Activated CD4-positive, alpha-beta T cell treated with anti-CD3 and anti-CD28 coated beads for 48 hours (primary cell): ENCODE data around the gene ZBTB45.

Source experiments
- DNase-seq: peaks from one replicate; pipeline ENCODE4 v3.0.0-alpha.2; 2020

ZBTB45 gene

DNA sequence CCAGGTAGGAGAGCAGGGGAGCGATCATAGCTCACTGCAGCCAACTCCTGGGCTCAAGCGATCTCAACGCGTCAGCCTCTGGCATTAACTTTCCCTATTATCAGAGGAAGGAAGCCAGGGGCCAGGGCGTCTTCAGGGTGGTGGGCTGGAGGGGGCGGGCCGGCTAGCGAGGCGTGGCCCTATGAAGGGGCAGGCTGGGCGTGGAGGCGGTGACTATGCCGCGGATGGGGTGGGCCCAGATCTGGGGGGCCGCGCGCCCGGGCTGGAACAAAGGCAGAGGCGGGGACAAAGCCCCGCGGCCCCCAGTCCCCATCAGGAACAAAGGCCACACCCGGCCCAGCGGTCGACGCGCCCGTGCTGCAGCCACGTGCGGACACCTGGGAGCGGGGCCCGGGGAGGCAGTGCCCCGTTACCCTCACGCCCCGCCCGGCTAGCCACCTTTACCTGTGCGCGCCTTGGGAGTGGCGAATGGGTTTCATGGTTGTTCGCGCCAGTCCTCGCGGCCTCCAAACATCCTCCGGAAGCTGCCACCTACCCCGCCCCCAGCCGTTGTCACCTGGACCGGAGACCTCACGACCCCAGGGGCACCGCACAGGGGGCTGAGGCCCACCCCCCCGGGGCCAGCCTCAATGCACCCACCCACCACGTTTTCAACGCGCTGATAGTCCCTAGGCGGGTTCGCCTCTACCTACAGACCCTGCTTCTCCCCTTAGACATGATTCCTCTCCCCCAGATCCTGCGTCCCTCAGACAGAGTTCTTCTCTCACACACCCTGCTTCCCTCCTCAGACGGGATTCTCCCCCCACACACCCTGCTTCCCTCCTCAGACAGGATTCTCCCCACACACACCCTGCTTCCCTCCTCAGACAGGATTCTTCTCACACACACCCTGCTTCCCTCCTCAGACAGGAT lies 18.9 kb upstream of the ZBTB45 start:
- peak; percentile 59 for DNase-seq

DNA sequence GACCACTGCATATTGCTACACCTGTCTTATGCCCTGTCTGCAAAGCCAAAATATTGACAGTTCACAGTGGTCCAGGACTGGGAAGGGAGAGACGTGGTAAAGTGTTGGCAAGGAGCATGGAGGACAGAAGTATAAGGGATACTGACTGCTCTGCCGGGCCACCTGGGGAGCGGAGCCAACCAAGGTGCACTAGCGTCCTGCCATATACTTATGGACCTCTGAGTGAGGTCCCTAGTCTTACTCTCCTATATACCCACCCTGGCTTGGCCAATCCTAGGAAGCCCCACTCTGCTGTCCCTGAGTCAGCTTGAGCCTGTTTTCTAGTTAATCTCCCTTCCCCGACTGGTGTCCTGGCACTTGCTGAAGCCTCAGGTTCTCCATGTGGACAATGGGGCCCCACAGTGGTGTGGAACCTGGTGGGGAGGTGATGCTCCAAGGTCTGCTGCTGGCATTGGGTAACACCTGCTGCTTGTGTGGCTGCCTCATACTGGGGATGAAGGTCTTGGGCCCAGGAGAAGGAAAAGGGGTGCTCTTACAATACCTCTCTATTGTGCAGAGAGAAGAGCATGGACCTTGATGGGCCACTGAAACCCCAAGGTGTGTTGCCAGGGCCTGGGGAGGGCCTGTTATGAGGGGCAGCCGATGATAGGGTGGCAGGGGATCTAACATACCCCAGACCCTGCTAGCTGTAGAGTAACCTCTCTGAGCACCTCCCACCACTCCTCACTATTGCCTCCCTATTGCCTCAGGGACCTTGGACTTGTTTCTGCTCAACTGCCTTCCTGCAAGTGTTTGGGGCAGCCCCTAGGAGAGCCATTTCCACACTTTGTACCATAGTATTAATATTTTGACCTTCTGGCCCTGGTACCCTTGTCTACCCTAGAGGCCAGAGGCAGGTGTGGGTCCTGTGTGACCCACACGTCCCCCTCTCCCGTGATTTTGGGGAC lies 17.5 kb upstream of the ZBTB45 start:
- DNase-seq = no peak

DNA sequence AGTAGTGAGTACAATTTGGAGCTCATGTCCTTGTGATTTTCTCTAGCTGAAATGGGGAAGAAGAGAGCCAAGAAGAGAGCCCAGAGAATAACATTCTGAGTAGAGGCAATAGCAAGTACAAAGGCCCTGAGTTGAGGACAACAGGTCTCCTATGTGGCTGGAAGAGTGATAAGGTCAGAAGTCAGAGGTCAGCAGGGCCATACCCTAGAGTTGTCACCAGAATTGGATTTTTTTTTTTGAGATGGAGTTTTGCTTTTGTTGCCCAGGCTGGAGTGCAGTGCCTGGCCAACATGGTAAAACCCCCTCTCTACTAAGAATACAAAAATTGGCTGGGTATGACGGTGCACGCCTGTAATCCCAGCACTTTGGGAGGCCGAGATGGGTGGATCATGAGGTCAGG lies 16.2 kb upstream of the ZBTB45 start:
- no peak for DNase-seq

DNA sequence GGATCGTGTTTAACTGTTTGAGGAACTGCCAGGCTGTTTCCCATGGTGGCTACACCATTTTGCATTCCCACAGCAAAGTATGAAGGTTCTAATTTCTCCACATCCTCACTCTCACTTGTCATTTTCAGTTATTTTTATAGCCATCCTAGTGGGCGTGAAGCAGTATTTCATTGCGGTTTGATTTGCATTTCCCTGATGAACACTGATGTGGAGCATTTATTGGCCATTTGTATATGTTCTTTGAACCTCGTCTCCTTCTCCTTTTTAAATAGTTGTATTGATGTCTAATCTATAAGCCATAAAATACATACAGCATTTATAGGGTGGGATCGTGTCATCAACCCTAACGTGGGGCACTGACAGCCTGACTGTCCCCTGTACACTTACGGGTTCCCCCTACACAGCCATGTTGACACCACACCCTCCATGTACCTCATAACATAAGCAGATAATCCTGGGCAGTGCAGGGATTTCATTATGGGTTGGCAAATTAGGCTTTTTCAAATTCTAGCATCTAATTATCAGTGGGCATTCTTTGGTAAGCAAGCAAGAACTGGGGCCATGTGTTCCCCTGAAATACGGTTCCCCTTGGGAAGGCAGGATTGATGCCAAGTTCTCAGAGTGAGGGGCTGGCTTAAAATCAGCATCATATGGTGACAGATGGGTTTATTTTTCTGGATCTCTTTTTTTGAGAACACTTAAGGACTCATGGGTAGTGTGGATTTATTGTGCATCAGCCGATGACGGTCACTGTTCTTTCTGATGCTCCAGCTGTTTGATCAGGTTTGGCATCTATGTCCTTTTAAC lies 11.6 kb upstream of the ZBTB45 start:
- no peak for DNase-seq

DNA sequence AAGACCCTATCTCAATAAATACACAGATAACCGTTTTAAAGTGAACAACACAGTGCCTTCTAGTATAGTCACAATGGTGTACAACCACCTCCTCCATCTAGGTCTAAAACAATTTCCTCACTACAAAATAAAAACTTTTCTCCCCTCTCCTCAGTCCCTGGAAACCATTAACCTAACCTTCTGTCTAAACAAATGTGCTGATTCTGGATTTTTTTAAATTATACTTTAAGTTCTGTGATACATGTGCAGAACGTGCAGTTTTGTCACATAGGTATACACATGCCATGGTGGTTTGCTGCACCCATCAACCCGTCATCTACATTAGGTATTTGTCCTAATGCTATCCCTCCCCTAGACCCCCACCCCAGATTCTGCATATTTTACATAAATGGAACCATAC lies 9.8 kb upstream of the ZBTB45 start:
- DNase-seq = no peak

DNA sequence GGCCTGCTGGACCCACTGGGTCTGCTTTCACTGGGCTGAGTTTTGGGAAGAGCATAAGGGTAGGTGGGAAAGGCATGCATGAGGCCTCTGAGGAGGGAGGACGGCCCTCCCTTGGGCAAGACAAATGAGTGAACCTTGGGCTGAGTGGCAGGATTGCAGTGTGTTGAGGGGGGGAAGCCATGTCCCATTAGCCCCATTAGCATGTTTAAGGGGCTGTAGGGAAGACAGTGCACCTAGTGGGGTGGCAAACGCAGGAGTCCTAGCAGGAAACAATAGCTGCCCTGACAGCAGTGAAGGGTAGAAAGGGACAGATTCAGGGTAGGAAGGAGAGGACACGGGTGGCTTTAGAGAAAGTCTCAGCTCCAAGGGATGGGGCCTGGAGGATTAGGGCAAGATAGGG lies 3.1 kb upstream of the ZBTB45 start:
- DNase-seq = no peak

DNA sequence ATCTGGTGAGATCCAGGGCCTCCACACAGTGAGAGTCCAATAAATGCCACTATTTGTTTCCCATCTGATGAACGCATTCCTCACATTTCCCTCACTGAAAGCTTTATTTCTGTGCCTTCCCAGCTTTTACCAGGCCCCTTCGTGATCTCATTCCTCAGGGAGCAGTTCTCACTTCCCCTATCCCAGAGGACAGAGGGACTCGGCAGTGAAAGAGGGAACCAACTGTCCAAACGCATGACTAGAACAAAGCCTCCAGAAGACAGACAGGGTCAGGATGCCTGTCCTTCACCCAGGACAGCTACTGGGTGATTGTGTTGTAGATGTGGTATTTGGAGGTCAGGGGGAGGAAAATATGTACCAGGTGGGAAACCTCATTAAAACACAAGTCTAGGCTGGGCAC lies 2.0 kb upstream of the ZBTB45 start:
- no peak for DNase-seq

DNA sequence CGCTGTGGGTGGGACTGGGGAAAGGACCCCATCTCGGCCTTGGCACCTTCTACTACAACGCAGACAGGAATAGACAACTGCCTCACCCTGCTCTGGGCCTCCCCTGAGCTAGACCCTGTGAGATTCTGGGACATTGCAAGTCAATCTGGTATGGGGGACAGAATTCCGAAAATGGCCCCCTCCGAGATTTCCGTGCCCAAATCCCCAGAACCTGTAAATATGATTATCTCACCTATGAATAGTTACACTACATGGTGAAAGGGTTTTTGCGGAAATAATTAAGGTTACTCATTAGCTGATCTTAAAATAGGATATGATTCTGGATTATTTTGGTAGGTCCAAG lies 618 bp upstream of the ZBTB45 start:
- DNase-seq = no peak

DNA sequence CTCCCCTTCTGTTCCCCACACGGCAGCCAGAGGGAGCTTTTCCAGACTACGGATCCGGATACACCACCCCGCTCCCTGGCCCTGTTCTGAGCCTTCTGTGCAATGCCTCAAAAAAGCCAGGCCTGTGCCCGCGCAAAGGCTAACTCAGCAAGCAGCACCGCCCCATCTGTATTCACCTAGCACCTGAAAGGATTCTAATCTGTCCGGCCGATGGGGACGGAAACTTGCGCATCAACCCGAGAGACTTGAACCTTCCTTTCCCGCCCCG lies 589 bp downstream of the ZBTB45 start:
- DNase-seq = peak; percentile 71

DNA sequence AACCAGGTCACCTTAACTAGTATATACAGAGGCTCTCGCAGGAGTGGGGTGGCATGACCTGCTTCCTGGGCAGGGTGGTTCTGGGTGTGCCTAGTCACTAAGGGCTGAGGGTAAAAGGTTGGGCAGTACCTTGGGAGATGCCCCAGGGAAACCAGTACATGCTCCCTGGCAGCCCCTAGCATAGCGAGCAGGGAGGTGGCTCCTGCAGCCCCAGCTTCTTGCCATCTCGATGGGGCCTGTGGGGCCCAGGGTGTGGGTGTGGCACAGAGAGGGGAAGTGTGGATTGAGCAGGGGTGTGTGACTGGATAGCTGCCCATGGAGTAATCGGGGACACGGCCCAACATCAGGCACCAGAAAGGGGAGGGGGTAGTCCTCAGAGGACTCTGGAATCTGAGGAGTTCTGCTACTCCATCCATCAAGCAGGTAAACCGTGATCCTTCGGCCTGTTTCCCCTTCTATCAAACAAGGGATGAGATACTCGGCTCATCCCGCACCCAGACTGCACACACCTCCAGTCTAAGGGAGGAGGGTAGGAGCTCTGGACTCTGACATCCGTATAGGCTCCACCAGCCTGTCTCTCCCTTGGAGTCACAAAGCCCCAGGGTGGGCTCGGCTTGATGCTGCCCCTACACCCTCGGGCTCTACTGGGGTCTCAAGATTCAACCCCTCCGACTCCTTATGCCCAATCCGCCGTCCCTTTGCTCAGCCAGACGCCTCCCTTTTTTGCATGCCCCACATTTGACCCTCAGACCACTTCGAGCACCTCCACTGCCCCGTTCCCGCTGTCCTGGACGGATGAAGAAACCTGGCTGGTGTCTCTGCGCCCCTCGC lies 1.1 kb downstream of the ZBTB45 start:
- DNase-seq = no peak

DNA sequence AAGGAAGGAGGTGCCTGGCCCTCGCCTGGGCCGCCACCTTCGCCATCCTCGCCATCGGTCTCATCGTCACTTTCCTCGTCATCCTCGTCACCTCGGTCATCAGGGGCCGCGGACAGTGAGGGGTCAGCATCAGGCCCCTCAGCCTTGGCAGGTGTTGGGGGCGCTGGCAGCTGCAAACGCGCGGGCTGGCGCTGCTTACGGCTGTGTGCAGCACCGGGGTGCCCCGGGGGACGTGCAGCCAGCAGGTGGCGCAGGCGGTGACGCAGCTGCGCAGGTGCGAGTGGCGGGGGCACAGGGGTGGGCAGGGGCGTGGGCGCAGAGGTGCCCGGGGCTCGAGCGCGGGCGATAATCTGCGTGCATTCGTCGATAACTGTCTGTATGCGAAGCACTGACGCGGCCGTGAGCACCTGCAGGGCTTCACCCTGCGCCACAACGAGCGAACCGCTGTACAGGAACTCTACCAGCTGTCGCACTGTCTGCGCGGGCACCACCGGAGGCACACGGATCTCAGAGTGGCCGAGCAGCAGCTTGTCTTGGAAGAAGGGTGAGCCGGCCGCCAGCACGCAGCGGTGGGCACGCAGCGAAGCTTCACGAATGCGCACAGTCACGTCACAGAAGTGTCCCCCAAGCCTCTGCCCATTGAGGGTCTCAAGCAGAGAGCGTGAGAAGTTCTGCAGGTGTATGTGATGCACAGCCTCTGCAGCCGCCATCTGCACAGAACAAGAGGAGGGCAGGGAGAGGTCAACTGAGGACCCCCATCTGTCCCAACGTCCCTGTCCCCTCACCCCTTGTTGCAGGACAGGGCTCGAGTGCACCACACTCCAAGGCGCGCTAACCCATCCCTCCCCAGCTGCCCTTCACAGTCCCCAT lies 2.4 kb downstream of the ZBTB45 start:
- DNase-seq = no peak

DNA sequence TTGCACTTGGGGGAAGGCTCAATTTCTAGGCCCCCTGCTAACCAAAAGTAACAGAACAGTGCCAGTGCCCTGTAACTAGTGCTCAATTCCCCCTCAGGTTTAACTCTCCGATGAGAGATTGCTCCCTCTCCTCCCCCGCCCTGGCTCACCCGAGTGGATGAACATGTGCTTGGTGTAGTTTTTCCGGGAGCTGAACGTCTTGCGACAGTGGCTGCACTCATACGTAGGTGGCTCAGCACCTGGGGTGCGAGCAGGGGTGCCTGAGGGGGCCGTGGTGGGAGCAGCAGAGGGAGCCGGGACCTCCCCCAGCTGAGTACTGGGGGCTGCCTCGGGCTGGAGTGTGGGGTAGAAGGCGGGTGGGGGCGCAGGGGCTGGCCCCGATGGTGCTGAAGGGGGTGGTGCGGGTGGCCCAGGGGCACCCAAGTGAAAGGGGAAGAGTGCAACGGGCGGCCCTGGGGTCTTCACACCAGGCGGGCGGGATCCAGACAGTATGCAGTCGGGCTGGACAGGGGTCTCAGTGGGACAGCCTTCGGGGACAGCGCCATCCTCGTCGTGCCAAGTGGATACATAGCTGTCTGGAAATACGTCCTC lies 3.3 kb downstream of the ZBTB45 start:
- no peak for DNase-seq

DNA sequence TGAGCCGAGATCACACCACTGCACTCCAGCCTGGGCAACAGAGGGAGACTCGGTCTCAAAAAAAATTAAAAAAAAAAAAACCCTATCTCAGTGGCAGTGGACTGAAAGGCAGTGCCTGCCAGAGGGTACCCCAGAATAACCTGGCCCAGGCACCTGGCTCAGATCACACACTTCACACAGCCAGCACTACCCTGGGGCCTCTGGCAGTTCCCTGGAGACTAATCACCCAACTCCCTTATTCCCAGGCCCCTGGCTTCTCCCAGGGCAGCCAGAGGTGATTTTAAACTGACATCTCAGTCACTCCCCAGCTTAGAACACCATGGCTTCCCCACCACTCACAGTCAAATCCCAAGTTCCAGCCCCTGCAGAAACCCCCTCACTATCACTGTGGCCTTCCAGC lies 4.4 kb downstream of the ZBTB45 start:
- DNase-seq = no peak

DNA sequence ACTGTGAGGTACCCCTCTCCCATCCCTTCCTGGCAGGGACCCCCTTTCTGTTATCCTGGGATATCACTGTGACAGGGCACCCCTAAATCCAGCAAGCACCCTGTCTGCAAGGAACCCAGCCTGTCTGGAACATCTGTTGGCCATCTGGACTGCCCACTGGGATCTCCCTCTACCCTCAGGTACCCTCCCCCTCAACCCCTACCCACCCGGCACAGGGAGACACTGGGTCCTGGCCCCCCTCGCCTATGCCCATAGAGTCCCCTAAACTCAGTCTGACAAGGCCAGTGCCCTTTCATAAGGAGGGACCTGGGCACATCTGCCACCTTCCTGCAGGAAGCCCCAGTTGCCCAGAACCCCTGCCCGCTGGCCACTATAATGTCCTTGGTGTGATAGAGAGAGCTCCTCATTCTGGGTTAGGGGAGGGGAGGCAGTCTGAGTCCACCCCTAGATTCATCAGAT lies 5.0 kb downstream of the ZBTB45 start:
- no peak for DNase-seq

DNA sequence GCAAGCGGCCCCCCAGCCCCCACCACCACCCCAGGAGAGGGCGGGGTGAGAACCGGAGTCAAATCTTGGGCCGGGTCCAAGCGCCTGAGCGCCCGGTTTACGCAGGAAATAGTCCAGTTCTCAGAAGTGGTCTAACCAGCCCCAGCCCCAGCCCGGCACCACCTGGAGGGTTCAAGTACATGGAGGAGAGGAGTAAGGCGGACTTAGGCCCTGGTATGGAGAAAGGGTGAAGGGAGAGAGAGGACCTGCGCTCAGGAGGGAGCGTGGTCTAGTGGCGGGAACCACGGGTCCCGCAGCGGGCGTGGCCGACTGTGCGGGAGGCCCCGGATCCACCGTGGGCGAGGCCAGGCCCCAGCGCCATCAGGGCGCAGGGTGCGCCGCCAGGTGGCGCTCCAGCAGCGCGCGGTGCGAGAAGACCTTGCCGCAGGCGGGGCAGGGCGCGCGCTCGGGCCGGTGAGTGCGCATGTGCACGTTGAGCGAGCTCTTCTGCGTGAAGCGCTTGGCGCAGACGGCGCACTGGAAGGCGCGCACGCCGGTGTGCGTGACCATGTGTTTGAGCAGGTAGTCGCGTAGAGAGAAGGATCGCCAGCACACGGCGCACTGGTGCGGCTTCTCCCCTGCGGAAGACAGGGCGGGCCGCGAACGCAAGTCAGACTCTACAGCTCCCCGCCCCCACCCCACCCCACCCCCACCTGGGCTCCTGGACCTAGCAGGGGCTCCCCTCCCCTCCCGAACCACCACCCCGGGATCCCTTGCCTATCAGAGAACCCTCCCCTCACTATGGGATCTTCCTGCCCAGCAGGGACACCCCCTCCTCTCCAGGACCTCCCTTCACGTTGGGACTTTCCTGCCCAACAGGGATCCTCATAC lies 5.7 kb downstream of the ZBTB45 start:
- peak; percentile 98 for DNase-seq

DNA sequence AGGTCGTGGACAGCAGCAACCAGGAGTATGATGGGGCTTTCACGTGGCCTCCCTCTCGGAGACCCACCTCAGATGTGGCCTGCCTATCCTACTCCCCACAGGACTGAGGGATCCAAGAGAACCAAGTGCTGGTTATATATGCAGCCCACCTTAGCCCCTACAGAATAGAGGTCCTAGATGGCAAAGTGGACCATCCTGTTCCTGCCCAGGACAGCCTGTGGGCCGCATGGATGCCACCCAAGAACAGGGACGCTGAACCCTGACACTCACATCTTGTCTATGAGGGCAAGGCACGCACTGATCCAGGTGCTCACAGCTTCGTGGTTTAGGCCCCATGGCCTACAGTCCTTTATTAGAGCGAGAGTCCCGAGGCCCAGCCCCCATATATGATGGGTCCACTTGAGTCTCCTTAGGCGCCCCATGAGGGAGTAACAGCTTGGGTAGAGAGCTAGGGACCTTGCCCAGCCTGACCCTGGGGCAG lies 6.4 kb downstream of the ZBTB45 start:
- no peak for DNase-seq

DNA sequence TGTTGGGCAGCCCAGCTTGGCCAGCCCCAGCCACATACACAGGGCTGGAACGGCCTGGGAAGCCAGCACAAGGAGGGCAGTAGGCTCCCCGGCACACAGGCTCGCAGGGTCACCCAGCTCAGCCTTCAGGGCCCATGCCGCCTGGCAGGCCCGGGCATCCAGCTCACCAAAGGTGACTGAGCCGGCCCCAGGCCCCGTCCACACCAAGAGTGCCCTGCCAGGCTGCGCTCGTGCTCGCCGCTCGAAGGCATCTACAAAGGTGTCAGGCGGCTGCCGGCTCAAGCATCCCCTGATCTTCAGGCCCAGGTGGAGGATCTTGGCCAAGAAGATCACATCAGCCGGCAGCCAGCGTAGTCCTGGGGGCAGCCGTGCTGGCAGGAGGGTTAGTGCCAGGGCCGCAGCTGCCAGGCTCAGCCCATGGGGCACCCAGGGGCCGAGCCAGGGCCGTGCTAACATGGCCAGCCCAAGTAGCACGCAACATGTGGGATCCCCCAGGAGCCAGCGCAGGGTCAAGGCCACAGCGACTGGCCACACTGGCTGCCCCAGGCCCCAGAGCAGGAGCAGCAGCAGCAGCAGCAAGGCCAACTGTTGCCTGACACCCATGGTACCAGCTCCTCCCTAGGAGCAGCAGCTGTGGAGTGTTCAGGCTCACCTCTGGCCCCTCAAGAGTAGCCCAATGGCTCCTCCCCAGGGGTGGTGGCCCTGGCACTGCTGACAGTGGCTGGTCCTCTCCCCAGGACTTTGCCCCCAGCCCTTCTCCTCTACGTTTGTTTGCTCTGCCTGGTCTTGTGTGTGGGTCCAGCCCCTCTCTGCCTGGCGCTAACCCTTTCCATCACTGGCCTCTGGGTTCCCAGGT lies 8.0 kb downstream of the ZBTB45 start, which contains the start of gene SLC27A5:
Gene SLC27A5, minus strand, starts transcription at position 640 of the 856 bp plus-strand sequence. Its CDS starts 37 bp downstream, at position 603.
- DNase-seq = no peak

DNA sequence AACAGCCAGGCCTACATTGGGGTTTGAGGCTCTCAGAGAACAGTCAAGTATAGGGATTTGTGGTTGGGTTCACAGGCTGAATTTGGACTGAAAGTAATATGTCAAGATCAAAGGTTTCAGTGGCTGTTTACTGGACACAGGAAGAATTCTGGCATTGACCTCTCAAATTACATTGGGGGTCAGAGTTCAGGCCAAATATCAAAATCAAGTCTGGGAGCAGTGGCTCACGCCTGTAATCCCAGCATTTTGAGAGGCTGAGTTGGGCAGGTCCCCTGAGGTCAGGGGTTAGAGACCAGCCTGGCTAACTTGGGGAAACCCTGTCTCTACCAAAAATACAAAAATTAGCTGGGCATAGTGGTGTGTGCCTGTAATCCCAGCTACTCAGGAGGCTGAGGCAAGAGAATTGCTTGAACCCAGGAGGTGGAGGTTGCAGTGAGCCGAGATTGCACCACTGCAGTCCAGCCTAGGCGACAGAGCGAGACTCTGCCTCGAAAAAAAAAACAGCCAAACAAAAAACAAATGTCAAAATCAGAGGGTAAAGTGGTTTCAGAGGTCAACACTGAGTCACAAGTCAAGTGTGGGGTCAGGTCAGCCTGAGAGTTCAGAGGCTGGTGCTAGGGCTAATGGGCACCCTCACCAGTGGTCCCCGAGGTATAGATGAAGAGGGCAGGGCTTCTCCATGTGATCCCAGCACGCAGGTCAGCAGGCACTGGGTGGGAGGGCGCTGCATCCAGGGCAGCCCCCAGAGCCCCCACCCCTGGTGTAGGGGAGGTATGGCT lies 9.3 kb downstream of the ZBTB45 start:
- DNase-seq = no peak
